Measurements from ENCODE around the gene ALPK1.

DNA sequence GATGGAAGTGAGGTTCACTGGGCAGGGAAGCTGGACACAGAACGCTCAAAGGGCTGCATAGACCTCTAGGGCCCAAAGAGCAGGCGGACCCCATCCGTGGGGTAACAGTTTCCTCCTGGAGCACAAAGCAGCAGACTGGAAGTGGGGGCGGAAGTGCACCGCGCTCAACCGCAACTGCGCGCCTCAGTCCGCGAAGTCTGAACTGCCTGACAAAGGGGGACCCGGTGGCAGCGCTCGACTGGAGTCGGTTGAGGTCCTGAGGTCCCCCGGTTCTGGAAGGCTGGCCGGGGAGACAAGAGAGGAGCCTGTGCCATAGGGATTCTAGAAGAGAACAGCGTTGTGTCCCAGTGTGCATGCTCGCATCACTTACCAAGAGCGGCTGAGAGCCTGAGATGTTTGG is 58.5 kb downstream of the ALPK1 start:
- TF ChIP-seq, protein P1, sequence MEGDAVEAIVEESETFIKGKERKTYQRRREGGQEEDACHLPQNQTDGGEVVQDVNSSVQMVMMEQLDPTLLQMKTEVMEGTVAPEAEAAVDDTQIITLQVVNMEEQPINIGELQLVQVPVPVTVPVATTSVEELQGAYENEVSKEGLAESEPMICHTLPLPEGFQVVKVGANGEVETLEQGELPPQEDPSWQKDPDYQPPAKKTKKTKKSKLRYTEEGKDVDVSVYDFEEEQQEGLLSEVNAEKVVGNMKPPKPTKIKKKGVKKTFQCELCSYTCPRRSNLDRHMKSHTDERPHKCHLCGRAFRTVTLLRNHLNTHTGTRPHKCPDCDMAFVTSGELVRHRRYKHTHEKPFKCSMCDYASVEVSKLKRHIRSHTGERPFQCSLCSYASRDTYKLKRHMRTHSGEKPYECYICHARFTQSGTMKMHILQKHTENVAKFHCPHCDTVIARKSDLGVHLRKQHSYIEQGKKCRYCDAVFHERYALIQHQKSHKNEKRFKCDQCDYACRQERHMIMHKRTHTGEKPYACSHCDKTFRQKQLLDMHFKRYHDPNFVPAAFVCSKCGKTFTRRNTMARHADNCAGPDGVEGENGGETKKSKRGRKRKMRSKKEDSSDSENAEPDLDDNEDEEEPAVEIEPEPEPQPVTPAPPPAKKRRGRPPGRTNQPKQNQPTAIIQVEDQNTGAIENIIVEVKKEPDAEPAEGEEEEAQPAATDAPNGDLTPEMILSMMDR (IDR thresholded peaks at IDR 0.05 in 8 of 11, conservative IDR thresholded peaks at IDR 0.05 in 3 of 11) = no peak
- TF ChIP-seq POLR2A (IDR thresholded peaks at IDR 0.05) = no peak
- TF ChIP-seq POLR2AphosphoS5 (IDR thresholded peaks at IDR 0.05) = no peak

All from spleen (tissue), 7 donors.